Measurements from ENCODE around the gene EMP3.

Gene EMP3

GRCh38 chr19:48318286-48318987 lies 6.9 kb upstream of the EMP3 start:
- DNase-seq = no peak

GRCh38 chr19:48319647-48320541 lies 5.5 kb upstream of the EMP3 start:
- peak; percentile 62 for DNase-seq

- DNase-seq = peak; percentile 91
Measured at GRCh38 chr19:48321372-48321621, 4.1 kb upstream of the EMP3 start.

GRCh38 chr19:48321622-48322591 lies 3.4 kb upstream of the EMP3 start:
- peak; percentile 97 for DNase-seq

GRCh38 chr19:48329167-48329891 lies 4.0 kb downstream of the EMP3 start:
- DNase-seq = peak; percentile 26

- DNase-seq = no peak
Measured at GRCh38 chr19:48330012-48330681, 4.8 kb downstream of the EMP3 start.

- DNase-seq = no peak
Measured at GRCh38 chr19:48332351-48332661, 7.0 kb downstream of the EMP3 start.

GRCh38 chr19:48332662-48333466 lies 7.5 kb downstream of the EMP3 start:
- DNase-seq = peak; percentile 99

- DNase-seq = peak; percentile 95
Measured at GRCh38 chr19:48333467-48334384, 8.4 kb downstream of the EMP3 start.

GRCh38 chr19:48338253-48338755 lies 13.0 kb downstream of the EMP3 start:
- no peak for DNase-seq

- DNase-seq = no peak
Measured at GRCh38 chr19:48338802-48339503, 13.6 kb downstream of the EMP3 start.

- peak; percentile 86 for DNase-seq
Measured at GRCh38 chr19:48340995-48341394, 15.6 kb downstream of the EMP3 start.

GRCh38 chr19:48341515-48342413 lies 16.4 kb downstream of the EMP3 start:
- DNase-seq = no peak

GRCh38 chr19:48342414-48342738 lies 17.0 kb downstream of the EMP3 start:
- DNase-seq = no peak

- DNase-seq = peak; percentile 46
Measured at GRCh38 chr19:48342841-48343540, 17.6 kb downstream of the EMP3 start.

- DNase-seq = no peak
Measured at GRCh38 chr19:48344892-48345291, 19.5 kb downstream of the EMP3 start.

GRCh38 chr19:48346191-48346590 lies 20.8 kb downstream of the EMP3 start:
- peak; percentile 51 for DNase-seq

- DNase-seq = no peak
Measured at GRCh38 chr19:48348045-48348444, 22.7 kb downstream of the EMP3 start.

All from NCI-H226 (cell line).